RWPE2 (cell line): ENCODE results near the gene MYOM1.
A peak's percentile ranks its signal among the peaks of the same experiment; 100 is the strongest.

ENCODE experiments used
- ATAC-seq: fragments of 200-7000 bp; cut with Tn5 transposase; 3 replicates; pipeline ENCODE4 v1.9.1; 2021; ENCODE audit warnings: low read depth
- DNase-seq: peaks from one replicate; pipeline ENCODE4 v3.0.0-alpha.2; 2020; ENCODE audit warnings: low spot score
- H3K27ac ChIP-seq: fragments of 450-650 bp; 2 replicates; pipeline ENCODE4 v1.5.1; 2017; ENCODE audit warnings: mild to moderate bottlenecking; ENCODE audit not compliant: poor library complexity, severe bottlenecking
- H3K27me3 ChIP-seq: fragments of 250-450 bp; sonication (Bioruptor Pico); 2 replicates; pipeline ENCODE4 v1.5.1; 2021; ENCODE audit warnings: mild to moderate bottlenecking, moderate library complexity; ENCODE audit not compliant: insufficient read depth, poor library complexity, severe bottlenecking
- H3K36me3 ChIP-seq: fragments of 250-450 bp; sonication (Bioruptor Pico); 2 replicates; pipeline ENCODE4 v1.5.1; 2020; ENCODE audit warnings: low read depth, mild to moderate bottlenecking, moderate library complexity
- H3K4me1 ChIP-seq: fragments of 250-450 bp; sonication (Bioruptor Pico); 2 replicates; pipeline ENCODE4 v1.5.1; 2021; ENCODE audit warnings: mild to moderate bottlenecking, moderate library complexity; ENCODE audit not compliant: insufficient read depth, poor library complexity, severe bottlenecking
- H3K4me3 ChIP-seq: fragments of 250-450 bp; sonication (Bioruptor Pico); 2 replicates; pipeline ENCODE4 v1.5.1; 2021; ENCODE audit warnings: mild to moderate bottlenecking, moderate library complexity; ENCODE audit not compliant: severe bottlenecking
- H3K9me3 ChIP-seq: fragments of 250-450 bp; sonication (Bioruptor Pico); 2 replicates; pipeline ENCODE4 v1.5.1; 2021; ENCODE audit warnings: mild to moderate bottlenecking, moderate library complexity; ENCODE audit not compliant: severe bottlenecking
- CTCF ChIP-seq: fragments of 450-650 bp; IDR thresholded peaks from one replicate; pipeline ENCODE4 v1.5.1; 2017; ENCODE audit warnings: mild to moderate bottlenecking, moderate library complexity; ENCODE audit not compliant: poor library complexity, severe bottlenecking

Gene MYOM1

GRCh38 chr18:3129053-3129864 lies 90.5 kb downstream of the MYOM1 start:
- no peaks in the 10 kb centered on the region for H3K9me3 ChIP-seq
- no peak overlapping the region for H3K4me3 ChIP-seq
- H3K4me1 ChIP-seq: no peaks in the 10 kb centered on the region
- peak; percentile 62 for DNase-seq
- no peak overlapping the region for H3K27ac ChIP-seq
- H3K36me3 ChIP-seq: no peaks in the 10 kb centered on the region
- H3K27me3 ChIP-seq: no peaks in the 10 kb centered on the region
- TF ChIP-seq CTCF: peak; percentile 89
- ATAC-seq: peak; percentile 94

- H3K4me3 ChIP-seq: no peak overlapping the region
- H3K36me3 ChIP-seq: no peaks in the 10 kb centered on the region
- TF ChIP-seq CTCF: no peak
- H3K4me1 ChIP-seq: no peaks in the 10 kb centered on the region
- no peak overlapping the region for H3K27ac ChIP-seq
- ATAC-seq (peak; percentile 27; the same call in 1 of the 3 replicates), DNase-seq (no peak)
- H3K9me3 ChIP-seq: no peaks in the 10 kb centered on the region
- H3K27me3 ChIP-seq: no peaks in the 10 kb centered on the region
Measured at GRCh38 chr18:3126457-3127097, 93.2 kb downstream of the MYOM1 start.

GRCh38 chr18:3124822-3125221 lies 94.9 kb downstream of the MYOM1 start:
- H3K9me3 ChIP-seq: no peaks in the 10 kb centered on the region
- H3K4me1 ChIP-seq: no peaks in the 10 kb centered on the region
- ATAC-seq: no peak
- no peak overlapping the region for H3K4me3 ChIP-seq
- H3K27me3 ChIP-seq: no peaks in the 10 kb centered on the region
- DNase-seq: no peak
- TF ChIP-seq CTCF: no peak
- no peaks in the 10 kb centered on the region for H3K36me3 ChIP-seq
- no peak overlapping the region for H3K27ac ChIP-seq

GRCh38 chr18:3122851-3123250 lies 96.9 kb downstream of the MYOM1 start:
- H3K4me1 ChIP-seq: peaks cover 6% of the 10 kb centered on the region
- no peaks in the 10 kb centered on the region for H3K27me3 ChIP-seq
- ATAC-seq: no peak
- DNase-seq: no peak
- H3K9me3 ChIP-seq: no peaks in the 10 kb centered on the region
- no peak overlapping the region for H3K27ac ChIP-seq
- H3K4me3 ChIP-seq: no peak overlapping the region
- TF ChIP-seq CTCF: no peak
- H3K36me3 ChIP-seq: no peaks in the 10 kb centered on the region

- H3K4me1 ChIP-seq: peaks cover 13% of the 10 kb centered on the region
- ATAC-seq (no peak), DNase-seq (no peak)
- H3K27ac ChIP-seq: no peak overlapping the region
- H3K27me3 ChIP-seq: no peaks in the 10 kb centered on the region
- no peaks in the 10 kb centered on the region for H3K36me3 ChIP-seq
- H3K9me3 ChIP-seq: no peaks in the 10 kb centered on the region
- peak; percentile 16 for TF ChIP-seq CTCF
- no peak overlapping the region for H3K4me3 ChIP-seq
Measured at GRCh38 chr18:3121259-3121658, 98.5 kb downstream of the MYOM1 start.
